Thymus (tissue), 11 donors: ENCODE results near the gene SLC31A1. TPM values are rescaled to one million over a fixed set of nuclear protein-coding genes. Genes with fewer than 3 reads are reported as not detected.
"Not testable (repeated sequence)": the region's sequence is repeated elsewhere in the genome, so short reads cannot be mapped to it uniquely, and the experiment has no call there.

Experiments
- DNase-seq, 9 donors: peaks; one replicate each; pipeline ENCODE4 v3.0.0-alpha.2; 2013; ENCODE audit warnings: low spot score in 9 of 9, low read depth in 6 of 9, missing footprints in 1 of 9
- H3K27ac ChIP-seq, 2 donors: one replicate each; pipeline ENCODE4 v1.5.1; 2013; ENCODE audit warnings: control low read depth in 1 of 2, low read depth in 1 of 2, low read length in 1 of 2, mild to moderate bottlenecking in 1 of 2, moderate library complexity in 1 of 2
- H3K27me3 ChIP-seq, 2 donors: one replicate each; pipeline ENCODE4 v1.5.1; 2013; ENCODE audit warnings: low read length in 1 of 2; ENCODE audit not compliant: control insufficient read depth in 2 of 2, insufficient read depth in 1 of 2
- H3K36me3 ChIP-seq, 2 donors: one replicate each; pipeline ENCODE4 v1.5.1; 2013; ENCODE audit warnings: low read length in 1 of 2, mild to moderate bottlenecking in 1 of 2, moderate library complexity in 1 of 2; ENCODE audit not compliant: control insufficient read depth in 2 of 2, insufficient read depth in 2 of 2
- H3K4me1 ChIP-seq, 2 donors: one replicate each; pipeline ENCODE4 v1.5.1; 2013; ENCODE audit warnings: low read length in 2 of 2; ENCODE audit not compliant: control insufficient read depth in 2 of 2, insufficient read depth in 2 of 2
- H3K4me3 ChIP-seq, 2 donors: one replicate each; pipeline ENCODE4 v1.5.1; 2013; ENCODE audit warnings: low read length in 2 of 2, control low read depth in 1 of 2, mild to moderate bottlenecking in 1 of 2
- H3K9me3 ChIP-seq, 2 donors: one replicate each; pipeline ENCODE4 v1.5.1; 2013; ENCODE audit warnings: low read length in 1 of 2, mild to moderate bottlenecking in 1 of 2; ENCODE audit not compliant: control insufficient read depth in 2 of 2, insufficient read depth in 1 of 2
- WGBS: extraction: QIAGEN DNeasy Blood & Tissue Kit; methylation state at CpG from one replicate; pipeline ENCODE4 v1.1.7; 2013; 5-methylcytosine and 5-hydroxymethylcytosine counted together
- polyA plus RNA-seq: library from polyadenylated mRNA; stranded (reverse); fragments of 200-250 nt; gene quantifications from one replicate; pipeline ENCODE4 v1.2.3, GENCODE V29; 2013
- total RNA-seq: library from RNA; stranded (reverse); fragments of 120-200 nt; gene quantifications from one replicate; pipeline ENCODE4 v1.2.4, GENCODE V29; 2013
- donor health status: healthy.

The SLC31A1 gene
- total and polyA plus RNA-seq, 2 donors = 5.4 to 6.4 TPM

DNA sequence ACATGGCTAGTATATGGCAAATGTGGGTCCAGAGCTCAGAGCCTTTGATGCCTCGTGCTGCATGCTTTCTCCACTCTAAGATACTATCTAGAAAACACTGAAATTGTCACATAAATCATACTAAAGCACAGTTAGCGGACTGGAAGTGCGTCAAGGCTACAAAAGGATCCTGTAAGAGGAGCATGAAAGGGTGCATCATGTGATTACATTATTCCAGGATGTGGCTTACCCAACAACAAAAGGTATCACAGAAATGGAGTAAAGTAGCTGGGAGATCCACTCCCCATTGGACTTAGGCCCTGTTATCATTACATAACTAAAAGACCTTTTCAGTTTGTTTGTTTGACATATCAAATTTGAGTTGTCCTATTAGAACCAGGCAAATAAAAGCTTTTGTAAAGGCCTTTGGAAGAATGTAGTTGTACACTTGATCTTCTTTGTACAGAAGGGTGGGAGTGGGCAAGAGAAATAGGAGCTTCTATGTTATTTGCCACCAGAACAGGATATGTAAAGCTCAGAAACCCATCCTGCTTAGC is 6.9 kb downstream of the SLC31A1 start:
- DNase-seq = peak in 2 of 9 donors; percentile 33 to 59
- H3K27ac ChIP-seq = peak overlapping the region in 1 of 2 donors; percentile 11
- whole genome bisulfite sequencing = 51% methylated on average over 3 of the region's 3 CpGs
- no peaks in the 10 kb centered on the region for H3K27me3 ChIP-seq
- peaks cover 0 to 3% of the 10 kb centered on the region in 2 donors for H3K4me1 ChIP-seq
- H3K4me3 ChIP-seq = no peak overlapping the region
- no peaks in the 10 kb centered on the region for H3K36me3 ChIP-seq
- H3K9me3 ChIP-seq = no peaks in the 10 kb centered on the region

GRCh38 chr9:113231701-113232100 is 10.4 kb downstream of the SLC31A1 start:
- DNase-seq = no peak
- H3K27ac ChIP-seq = no peak overlapping the region
- H3K36me3 ChIP-seq = no peaks in the 10 kb centered on the region
- no peak overlapping the region for H3K4me3 ChIP-seq
- no peaks in the 10 kb centered on the region for H3K9me3 ChIP-seq
- no peaks in the 10 kb centered on the region for H3K27me3 ChIP-seq
- H3K4me1 ChIP-seq = peaks cover 0 to 3% of the 10 kb centered on the region in 2 donors
- over 99% methylated on average over 2 of the region's 2 CpGs for WGBS

DNA sequence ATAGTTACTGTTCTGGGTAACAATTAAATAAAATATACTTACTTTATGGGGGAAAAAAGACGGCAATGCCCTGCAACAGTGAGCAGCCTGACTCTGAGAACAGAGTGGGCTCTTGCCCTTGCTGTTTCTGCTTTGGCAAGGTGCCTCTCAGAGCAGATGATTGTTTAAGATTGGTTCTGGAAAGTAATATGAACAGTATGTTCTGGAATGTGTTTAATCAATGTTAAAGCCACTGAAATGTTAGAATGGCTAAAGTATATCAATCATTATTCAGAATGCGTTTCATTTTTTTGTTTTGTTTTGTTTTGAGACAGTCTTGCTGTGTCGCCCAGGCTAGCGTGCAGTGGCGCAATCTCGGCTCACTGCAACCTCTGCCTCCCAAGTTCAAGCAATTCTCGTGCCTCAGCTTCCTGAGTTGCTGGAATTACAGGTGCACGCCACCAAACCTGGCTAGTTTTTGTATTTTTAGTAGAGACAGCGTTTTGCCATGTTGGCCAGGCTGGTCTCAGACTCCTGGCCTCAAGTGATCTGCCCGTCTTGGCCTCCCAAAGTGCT is 14.4 kb downstream of the SLC31A1 start:
- not testable (repeated sequence) for DNase-seq, H3K36me3 ChIP-seq, H3K4me3 ChIP-seq, H3K4me1 ChIP-seq, H3K27me3 ChIP-seq, H3K27ac ChIP-seq, H3K9me3 ChIP-seq
- 96% methylated on average over 10 of the region's 10 CpGs for WGBS

DNA sequence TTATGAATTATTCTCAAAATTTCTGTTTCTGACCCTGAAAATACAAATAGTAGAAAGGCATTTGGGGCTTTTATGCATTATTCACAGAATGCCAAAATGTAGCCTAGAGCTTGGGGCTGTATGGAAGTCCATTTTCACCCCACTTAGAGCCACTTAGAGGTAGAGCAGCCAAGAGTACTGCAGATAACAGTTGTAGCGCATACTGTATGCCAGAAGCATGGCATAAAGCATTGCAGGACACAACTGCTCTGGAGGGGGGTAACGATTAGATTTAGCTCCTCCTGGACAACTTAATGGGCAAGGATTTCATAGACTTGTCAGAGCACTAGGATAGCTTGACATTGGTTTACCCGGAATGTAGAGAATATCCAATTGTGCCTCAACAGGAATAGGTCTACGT is 15.7 kb downstream of the SLC31A1 start:
- no peak for DNase-seq
- H3K4me3 ChIP-seq = no peak overlapping the region
- H3K9me3 ChIP-seq = no peaks in the 10 kb centered on the region
- no peak overlapping the region for H3K27ac ChIP-seq
- 96% methylated on average over 4 of the region's 4 CpGs for WGBS
- no peaks in the 10 kb centered on the region for H3K27me3 ChIP-seq
- H3K4me1 ChIP-seq = no peaks in the 10 kb centered on the region
- H3K36me3 ChIP-seq = no peaks in the 10 kb centered on the region

DNA sequence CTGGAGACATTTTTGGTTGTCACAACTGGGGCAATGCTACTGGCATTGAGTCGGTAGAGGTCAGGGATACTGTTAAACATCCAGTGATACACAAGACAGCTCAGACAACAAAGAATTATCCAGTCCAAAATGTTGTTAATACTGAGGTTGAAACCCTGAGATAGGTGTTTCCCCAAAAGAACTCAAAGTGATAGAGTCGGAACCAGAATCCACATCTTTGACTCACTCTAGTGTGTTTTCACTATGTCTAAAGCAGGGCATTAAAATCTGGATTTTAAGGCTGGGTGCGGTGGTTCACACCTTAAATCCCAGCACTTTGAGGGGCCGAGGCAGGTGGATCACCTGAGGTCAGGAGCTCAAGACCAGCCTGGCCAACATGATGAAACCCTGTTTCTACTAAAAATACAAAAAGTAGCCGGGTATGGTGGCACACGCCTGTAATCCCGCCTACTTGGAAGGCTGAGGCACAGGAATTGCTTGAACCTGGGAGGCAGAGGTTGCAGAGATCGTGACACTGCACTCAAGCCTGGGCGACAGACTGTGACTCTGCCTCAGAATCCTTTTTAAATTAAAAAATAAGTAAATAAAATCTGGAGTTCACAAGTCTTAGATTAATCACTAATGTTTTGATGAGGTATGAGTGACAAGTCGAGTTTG is 17.0 kb downstream of the SLC31A1 start:
- Histone ChIP-seq H3K27ac (no peak overlapping the region), H3K9me3 (no peaks in the 10 kb centered on the region), H3K36me3 (no peaks in the 10 kb centered on the region), H3K27me3 (no peaks in the 10 kb centered on the region), H3K4me3 (no peak overlapping the region), H3K4me1 (no peaks in the 10 kb centered on the region)
- WGBS = 97% methylated on average over 10 of the region's 10 CpGs
- DNase-seq = no peak

GRCh38 chr9:113238859-113239232 is 17.5 kb downstream of the SLC31A1 start:
- H3K4me3 ChIP-seq = no peak overlapping the region
- no peak overlapping the region for H3K27ac ChIP-seq
- H3K36me3 ChIP-seq = no peaks in the 10 kb centered on the region
- WGBS = 96% methylated on average over 4 of the region's 4 CpGs
- no peaks in the 10 kb centered on the region for H3K9me3 ChIP-seq
- no peak for DNase-seq
- no peaks in the 10 kb centered on the region for H3K27me3 ChIP-seq
- no peaks in the 10 kb centered on the region for H3K4me1 ChIP-seq

DNA sequence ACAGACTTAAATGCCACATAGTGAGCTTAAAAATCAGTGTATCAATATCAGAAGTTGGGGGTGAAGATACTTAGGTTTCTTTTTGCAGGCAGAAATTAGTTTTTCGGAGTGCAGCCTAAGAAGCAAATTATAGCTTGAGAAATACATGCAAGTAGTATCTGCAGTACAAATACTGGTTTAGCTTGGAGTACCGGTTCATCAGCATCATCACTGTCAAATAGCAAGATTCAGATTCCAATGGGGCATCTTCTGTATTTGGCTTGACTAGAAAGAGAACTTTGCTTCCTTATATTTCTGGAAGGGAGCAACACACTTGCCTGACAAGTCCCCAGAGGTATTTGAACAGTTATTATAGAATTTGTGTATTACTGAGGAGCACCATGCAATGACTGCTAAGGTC is 19.8 kb downstream of the SLC31A1 start:
- no peak for DNase-seq
- Histone ChIP-seq H3K27me3 (no peaks in the 10 kb centered on the region), H3K4me3 (no peak overlapping the region), H3K9me3 (no peaks in the 10 kb centered on the region), H3K36me3 (no peaks in the 10 kb centered on the region), H3K27ac (no peak overlapping the region), H3K4me1 (no peaks in the 10 kb centered on the region)
- 94% methylated on average over 2 of the region's 2 CpGs for WGBS

- WGBS = 98% methylated on average over 2 of the region's 2 CpGs
- no peak for DNase-seq
- Histone ChIP-seq H3K27me3 (no peaks in the 10 kb centered on the region), H3K4me1 (no peaks in the 10 kb centered on the region), H3K9me3 (no peaks in the 10 kb centered on the region), H3K36me3 (no peaks in the 10 kb centered on the region), H3K4me3 (no peak overlapping the region), H3K27ac (no peak overlapping the region)
Measured at GRCh38 chr9:113244556-113244955, 23.2 kb downstream of the SLC31A1 start.

DNA sequence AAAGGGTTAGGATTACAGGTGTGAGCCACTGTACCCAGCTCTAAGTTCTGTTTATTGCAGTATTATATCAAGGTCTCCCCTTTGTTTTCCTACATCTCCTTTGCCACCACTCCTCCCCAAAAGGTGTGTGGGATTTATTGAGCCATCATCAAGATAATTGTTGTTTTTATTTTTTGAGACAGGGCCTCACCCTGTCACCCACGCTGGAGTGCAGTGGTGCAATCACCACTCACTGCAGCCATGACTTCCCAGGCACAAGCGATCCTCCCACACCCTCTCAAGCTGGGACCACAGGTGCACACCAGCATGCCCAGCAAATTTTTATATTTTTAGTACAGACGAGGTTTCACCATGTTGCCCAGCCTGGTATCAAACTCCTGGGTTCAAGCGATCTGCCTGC is 24.6 kb downstream of the SLC31A1 start:
- WGBS = 95% methylated on average over 4 of the region's 4 CpGs
- Histone ChIP-seq H3K27me3 (no peaks in the 10 kb centered on the region), H3K4me1 (no peaks in the 10 kb centered on the region), H3K27ac (no peak overlapping the region), H3K36me3 (no peaks in the 10 kb centered on the region), H3K4me3 (no peak overlapping the region), H3K9me3 (no peaks in the 10 kb centered on the region)
- DNase-seq = no peak
